HuH-7 (cell line): ENCODE measurements around the gene RXRB.

Source experiments
- DNase-seq: peaks from one replicate; pipeline ENCODE4 v3.0.0; 2011; ENCODE audit warnings: low spot score

The RXRB gene

DNA sequence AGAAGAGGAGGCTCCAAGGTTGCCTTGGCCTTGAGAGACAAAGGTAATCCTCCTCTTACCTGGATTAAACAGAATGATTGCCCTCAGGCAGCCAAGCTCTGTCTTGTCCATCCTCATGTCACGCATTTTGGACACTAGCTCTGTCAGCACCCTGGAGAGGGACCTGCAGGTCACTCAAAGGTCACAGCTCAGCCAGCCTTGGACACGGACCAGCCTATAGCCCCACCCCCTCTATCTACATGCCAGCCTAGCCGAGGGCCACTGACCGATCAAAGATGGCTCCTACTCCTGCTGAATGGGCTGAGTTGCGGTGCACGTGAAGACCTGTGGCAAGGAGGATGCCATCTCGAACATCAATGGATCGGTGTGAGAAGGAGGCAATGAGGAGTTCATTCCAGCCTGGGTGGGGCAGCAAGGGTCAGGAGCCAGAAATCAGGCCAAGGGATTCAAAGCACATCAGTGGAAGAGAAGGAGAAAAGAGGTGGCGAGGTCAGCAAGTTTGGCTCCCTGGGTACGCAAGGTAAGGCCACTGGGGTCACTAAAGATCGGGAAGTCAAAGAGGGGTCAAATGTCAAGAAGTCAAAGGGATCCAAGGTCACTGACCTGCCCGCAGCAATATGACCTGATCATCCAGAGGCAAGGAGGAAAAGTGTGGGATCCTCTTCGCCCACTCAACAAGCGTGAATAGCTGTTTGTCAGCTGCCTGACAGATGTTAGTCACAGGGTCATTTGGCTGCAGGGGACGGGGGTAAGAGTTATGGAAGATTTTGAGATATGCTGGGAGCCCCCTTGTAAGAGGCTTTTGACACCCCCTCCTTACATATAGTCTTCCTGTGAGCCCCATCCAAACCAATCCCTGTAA lies 4.9 kb downstream of the RXRB start:
- no peak for DNase-seq

GRCh38 chr6:33194431-33194979 lies 6.0 kb downstream of the RXRB start:
- no peak for DNase-seq

DNA sequence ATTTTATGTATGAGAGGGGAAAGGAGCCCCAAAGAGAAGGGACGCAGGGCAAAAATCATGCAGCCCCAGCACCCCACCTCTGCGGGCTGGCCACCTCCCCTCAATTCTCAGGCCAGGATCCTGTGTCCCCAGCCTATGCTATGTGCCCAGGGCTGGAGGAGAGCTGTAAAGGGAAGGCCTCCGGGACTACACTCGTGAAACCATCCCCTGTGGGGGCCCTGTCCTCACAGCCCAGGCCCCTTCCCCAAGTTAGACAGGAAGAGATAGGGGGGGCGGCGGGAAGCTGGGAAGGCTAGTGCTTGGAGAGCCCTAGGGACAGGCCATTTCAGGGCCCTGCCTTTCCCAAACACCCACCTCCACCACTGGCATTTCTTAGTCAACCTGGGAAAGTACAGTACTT lies 6.8 kb downstream of the RXRB start:
- no peak for DNase-seq

- no peak for DNase-seq
These were observed 7.5 kb downstream of the RXRB start for GRCh38 chr6:33192671-33193602.

DNA sequence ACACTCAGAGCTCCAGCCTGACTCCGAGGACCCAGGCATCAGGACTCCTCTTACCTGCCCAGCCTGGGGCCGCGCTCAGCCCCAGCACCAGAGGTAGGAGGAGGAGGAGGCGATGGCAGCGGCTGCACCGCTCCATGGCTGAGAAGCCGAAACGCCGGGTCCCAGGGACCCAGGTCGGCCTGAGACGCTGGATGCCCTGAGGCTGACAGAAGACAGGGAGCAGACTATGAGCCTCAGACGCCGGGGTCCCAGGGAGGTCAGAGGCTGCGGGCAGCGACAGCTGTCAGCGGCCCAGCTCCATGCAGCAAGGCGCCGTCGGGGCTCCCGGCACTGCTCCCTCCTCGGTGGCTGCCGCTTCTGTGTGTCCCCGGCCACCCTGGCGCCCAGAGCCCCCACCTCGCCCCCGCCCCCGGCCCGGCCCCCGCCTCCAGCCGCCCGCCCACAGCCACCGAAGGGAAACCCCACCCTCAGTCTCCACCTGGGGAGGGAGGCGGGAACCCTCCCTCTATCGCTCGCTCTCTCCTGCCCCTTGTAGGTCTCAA lies 8.3 kb downstream of the RXRB start, which contains the start of gene COL11A2:
COL11A2 (minus strand) TSS at position 363 of the 542 bp plus-strand sequence; CDS start at position 136, 227 bp downstream.
- DNase-seq, result no peak

- no peak for DNase-seq
These were observed 8.9 kb downstream of the RXRB start for GRCh38 chr6:33191383-33192104.

DNA sequence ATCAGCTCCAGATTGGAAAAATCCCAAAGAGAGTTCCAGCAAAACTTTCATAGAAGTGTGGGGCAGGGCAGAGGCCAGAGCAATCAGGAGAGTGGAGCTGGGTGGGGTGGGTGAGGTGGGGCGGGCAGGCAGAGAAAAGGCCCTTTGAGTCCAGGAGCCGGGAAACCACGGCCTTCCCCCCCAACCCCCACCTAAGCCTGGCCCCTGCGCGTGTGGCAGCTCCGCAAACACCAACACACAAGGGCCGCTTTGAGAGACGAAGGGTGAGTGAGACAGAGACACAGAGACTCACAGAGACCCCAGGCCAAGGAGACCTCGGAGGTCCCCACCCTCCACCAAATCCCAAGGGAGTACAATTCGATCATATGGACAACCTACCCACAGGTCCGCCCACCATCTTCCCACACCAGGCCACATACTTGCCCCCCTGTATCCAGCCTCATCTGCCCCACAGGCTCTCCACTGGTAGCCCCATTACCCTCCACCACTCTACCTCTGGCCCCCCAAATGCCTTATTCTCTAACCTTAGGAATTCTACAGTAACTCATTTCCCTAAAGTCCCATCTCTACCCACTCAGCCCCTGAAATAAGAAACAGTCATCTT lies 9.9 kb downstream of the RXRB start:
- no peak for DNase-seq

- DNase-seq, result no peak
These were observed 10.6 kb downstream of the RXRB start for GRCh38 chr6:33189625-33190448.

GRCh38 chr6:33189164-33189563 lies 11.3 kb downstream of the RXRB start:
- DNase-seq, result no peak

GRCh38 chr6:33187809-33188208 lies 12.7 kb downstream of the RXRB start:
- DNase-seq, result no peak

- no peak for DNase-seq
These were observed 14.7 kb downstream of the RXRB start for GRCh38 chr6:33185654-33186187.

DNA sequence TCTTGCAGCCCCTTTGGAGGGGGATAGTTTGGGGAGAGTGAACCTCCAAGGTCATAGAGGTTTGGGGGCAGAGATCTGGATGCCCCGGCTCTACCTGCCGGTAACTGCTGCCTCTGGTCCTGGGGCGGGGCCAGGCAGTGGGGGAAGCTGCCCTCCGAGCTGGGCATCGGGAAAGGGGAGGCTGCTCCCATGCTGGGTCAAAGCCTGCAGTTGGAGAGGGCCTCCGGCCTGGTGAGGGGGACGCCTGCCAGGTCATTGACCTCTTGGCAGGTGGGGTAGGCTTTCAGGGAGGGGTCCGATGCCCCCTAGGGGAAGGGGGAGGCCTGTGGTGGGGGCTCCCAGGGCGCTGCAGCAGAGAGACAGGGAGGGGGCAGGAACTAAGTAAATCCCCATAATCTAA lies 15.3 kb downstream of the RXRB start:
- no peak for DNase-seq

DNA sequence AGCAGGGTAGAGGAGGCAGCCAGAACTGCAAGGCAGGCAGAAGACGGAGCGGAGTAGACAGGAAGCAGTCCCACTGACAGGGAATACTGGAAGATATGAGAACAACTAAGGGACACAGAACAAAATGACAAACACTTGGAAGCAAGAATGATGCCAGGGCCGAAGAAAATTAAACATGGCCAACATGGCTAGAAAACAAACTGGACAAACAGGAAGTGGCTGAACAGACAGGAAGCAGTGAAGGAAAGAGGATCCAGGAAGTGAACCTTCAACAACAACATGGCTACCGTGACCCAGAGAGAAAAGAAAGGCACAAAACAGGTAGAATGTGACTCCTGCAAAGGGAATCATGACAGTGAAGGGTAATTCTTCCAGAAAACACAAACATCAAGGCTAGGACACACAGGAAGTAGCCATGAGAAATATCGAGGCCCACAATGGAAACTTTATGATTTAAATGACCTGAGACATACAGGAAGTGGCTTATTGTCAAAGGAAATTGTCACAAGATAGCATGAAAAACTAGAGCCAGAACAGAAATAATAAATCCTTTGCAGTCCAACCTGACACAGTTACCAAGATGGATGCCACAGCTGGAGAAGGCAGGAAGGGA lies 17.3 kb downstream of the RXRB start:
- no peak for DNase-seq

DNA sequence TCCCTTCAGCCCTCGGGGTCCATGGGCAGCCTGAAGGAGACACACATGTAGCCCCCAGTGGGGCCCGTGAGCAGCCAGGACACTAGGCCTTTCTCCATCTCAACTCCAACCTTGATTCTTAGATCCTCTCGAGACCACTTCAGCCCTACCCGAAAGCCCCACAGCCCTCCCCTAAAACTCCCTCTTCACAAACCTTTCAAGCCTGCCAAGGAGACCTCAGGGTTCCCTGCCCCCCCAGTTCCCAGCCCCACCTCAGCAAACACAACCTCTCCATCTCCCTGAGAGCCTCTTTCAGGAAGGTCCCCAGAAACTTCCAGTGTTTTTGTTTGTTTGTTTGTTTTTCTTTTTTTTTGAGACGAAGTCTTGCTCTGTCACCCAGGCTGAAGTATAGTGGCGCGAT lies 19.3 kb downstream of the RXRB start:
- DNase-seq, result no peak

GRCh38 chr6:33178755-33179475 lies 21.6 kb downstream of the RXRB start:
- DNase-seq, result no peak

DNA sequence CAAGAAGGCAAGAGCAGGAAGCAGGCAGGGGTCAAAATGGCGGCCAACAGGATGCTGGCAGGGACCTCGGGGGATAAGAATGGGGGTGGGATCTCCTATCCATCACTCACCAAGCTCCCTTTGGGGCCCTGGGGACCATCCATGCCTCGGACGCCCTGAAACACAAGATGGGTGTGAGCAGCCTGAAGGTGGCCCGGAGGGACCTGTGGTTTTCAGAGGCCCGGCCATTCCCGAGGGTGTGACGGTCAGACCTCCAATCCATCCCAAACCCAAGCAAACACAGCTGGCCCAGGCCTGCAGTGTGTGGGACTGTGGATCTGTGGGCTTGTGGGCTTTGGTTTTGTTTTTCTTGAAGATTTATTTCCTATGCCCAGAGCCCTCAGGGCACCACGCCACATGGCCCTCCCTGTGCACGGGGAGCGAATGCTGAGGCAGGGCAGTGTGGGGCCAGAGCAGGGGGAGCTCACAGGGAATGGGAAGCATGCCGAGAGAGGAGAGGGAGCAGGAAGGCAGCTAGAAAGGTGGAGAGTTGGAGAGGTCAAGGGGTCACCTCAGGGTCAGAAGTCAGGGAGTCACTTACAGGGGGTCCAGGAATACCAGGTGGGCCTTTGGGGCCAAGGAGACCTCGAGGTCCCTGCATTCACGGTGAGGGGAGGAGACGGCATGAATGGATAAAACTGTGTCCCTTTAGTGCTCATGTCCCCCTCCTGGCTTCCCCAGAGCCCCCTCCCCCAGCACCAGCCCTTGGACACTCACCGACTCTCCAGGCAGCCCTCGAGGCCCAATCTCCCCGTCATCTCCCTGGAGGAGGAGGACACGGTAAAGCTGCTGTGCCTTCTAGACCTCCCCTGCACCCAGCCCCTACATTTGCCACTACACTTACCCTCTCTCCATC lies 22.7 kb downstream of the RXRB start:
- DNase-seq, result no peak

GRCh38 chr6:33176906-33177305 lies 23.6 kb downstream of the RXRB start:
- no peak for DNase-seq
